ENCODE results near the gene ASPM.

- TF ChIP-seq EZH2 (IDR thresholded peaks at IDR 0.05; ENCODE audit: low read length) (no peak), CTCF (optimal IDR thresholded peaks at IDR 0.05 in 1 of 3, IDR thresholded peaks at IDR 0.05 in 1 of 3, conservative IDR thresholded peaks at IDR 0.05 in 1 of 3; ENCODE audit: extremely low read depth in 1 of 3, insufficient read depth in 2 of 3, low read length in 3 of 3) (no peak)
Measured at GRCh38 chr1:197127246-197127912, 19.1 kb downstream of the ASPM start.
